PFSK-1 (cell line): ENCODE results near the gene POLG.
A peak's percentile ranks its signal among the peaks of the same experiment; 100 is the strongest.

Experiments
- POLR2AphosphoS5 ChIP-seq: IDR thresholded peaks from 2 replicates; pipeline ENCODE4 v1.6.1; 2012; ENCODE audit warnings: low read depth, mild to moderate bottlenecking, control low read depth, low read length, moderate library complexity
- SIN3A ChIP-seq: IDR thresholded peaks from 2 replicates; pipeline ENCODE4 v1.6.1; 2012; ENCODE audit warnings: mild to moderate bottlenecking, low read length, moderate library complexity, borderline replicate concordance; ENCODE audit not compliant: insufficient read depth
- TAF1 ChIP-seq: IDR thresholded peaks from 2 replicates; pipeline ENCODE4 v1.6.1; 2012; ENCODE audit warnings: low read length, control low read depth, borderline replicate concordance; ENCODE audit not compliant: insufficient read depth
- TF ChIP-seq, protein P1 (sequence below), 2 experiments: IDR thresholded peaks; 2 replicates each; pipeline versions ENCODE4 v1.6.1 to v1.8.0; 2011 to 2012; ENCODE audit warnings: low read depth in 2 of 2, low read length in 2 of 2, control low read depth in 1 of 2, inconsistent platforms in 1 of 2, mild to moderate bottlenecking in 1 of 2, moderate library complexity in 1 of 2; ENCODE audit not compliant: insufficient read depth in 1 of 2

DNA sequence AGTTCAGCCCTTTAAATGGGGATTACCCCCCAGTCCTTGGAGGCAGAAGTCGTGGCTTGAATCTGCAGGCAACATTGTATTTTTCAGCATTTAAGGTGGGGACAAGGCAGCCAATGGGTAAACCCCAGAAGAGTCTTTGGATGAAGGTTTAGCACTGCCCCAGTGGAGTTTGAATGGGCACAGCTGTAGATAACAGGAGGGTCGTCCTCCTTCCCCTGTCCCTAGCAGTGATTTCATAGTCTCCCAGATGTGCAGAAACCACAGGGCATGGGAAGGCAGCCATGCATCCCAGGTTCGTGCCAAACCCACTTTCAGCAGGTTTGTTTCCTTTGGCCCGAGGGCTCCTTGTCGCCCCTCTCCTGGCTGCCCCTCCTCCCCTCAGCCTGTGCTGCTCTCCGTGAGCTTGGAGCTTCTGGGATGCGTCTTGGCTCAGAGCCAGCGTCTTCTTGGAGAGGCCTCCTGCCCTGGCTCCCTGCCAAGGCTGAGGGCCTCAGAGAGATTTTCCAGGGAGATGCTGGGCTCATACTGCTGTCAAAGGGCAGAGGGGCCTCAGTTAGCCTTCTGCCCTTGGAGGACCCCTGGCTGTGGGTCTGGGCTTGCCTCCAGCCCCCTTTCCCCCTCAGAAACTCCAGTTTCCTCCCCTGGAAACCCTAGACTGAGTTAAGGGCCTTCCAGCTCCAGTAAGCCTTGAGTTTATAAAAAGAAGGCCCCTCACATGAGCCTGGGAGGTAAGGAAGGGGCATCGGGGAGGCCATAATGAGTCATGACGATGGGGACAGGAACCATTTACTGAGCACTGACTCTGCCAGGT lies 48.9 kb upstream of the POLG start:
- TF ChIP-seq TAF1 (no peak), POLR2AphosphoS5 (no peak), SIN3A (no peak)
- TF ChIP-seq, protein P1, sequence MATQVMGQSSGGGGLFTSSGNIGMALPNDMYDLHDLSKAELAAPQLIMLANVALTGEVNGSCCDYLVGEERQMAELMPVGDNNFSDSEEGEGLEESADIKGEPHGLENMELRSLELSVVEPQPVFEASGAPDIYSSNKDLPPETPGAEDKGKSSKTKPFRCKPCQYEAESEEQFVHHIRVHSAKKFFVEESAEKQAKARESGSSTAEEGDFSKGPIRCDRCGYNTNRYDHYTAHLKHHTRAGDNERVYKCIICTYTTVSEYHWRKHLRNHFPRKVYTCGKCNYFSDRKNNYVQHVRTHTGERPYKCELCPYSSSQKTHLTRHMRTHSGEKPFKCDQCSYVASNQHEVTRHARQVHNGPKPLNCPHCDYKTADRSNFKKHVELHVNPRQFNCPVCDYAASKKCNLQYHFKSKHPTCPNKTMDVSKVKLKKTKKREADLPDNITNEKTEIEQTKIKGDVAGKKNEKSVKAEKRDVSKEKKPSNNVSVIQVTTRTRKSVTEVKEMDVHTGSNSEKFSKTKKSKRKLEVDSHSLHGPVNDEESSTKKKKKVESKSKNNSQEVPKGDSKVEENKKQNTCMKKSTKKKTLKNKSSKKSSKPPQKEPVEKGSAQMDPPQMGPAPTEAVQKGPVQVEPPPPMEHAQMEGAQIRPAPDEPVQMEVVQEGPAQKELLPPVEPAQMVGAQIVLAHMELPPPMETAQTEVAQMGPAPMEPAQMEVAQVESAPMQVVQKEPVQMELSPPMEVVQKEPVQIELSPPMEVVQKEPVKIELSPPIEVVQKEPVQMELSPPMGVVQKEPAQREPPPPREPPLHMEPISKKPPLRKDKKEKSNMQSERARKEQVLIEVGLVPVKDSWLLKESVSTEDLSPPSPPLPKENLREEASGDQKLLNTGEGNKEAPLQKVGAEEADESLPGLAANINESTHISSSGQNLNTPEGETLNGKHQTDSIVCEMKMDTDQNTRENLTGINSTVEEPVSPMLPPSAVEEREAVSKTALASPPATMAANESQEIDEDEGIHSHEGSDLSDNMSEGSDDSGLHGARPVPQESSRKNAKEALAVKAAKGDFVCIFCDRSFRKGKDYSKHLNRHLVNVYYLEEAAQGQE (IDR thresholded peaks at IDR 0.05; ENCODE audit: insufficient read depth in 1 of 2, low read depth in 2 of 2, low read length in 2 of 2): 0 out of 4 replicates have a peak, but pooled peaks have one; percentile 2 to 40
